Stimulated activated CD8-positive, alpha-beta memory T cell treated with anti-CD3 and anti-CD28 coated beads, Interleukin-4, amount 100 ng/mL, for 48 hours (primary cell): Measurements from ENCODE around the gene ACTMAP.

ENCODE experiments used
- DNase-seq: peaks from one replicate; pipeline ENCODE4 v3.0.0-alpha.2; 2020

The ACTMAP gene

GRCh38 chr19:40692212-40692551, 58.1 kb downstream of the ACTMAP start:
- DNase-seq: no peak

- peak; percentile 35 for DNase-seq
Observed at GRCh38 chr19:40691421-40692211, 58.7 kb downstream of the ACTMAP start.
